ENCODE results near the gene ZBTB20. TPM values are rescaled to one million over a fixed set of nuclear protein-coding genes. Genes with fewer than 3 reads are reported as not detected.

Gene ZBTB20
- total RNA-seq, 1 donor from 2014 or later = 21.4 TPM

- no peaks in the 10 kb centered on the region for H3K27me3 ChIP-seq (ENCODE audit: insufficient read depth, low read length)
- Mint-ChIP-seq H3K4me1 (ENCODE audit: low read depth, unreplicated experiment) (peaks cover 46% of the 10 kb centered on the region), H3K9me3 (ENCODE audit: unreplicated experiment) (no peaks in the 10 kb centered on the region), H3K36me3 (ENCODE audit: low read depth, unreplicated experiment) (peaks cover 1% of the 10 kb centered on the region), H3K27ac (ENCODE audit: unreplicated experiment) (peak overlapping the region; percentile 59), H3K4me3 (ENCODE audit: unreplicated experiment) (no peak overlapping the region), H3K27me3 (ENCODE audit: low read depth, unreplicated experiment) (no peaks in the 10 kb centered on the region)
- TF ChIP-seq, protein P1, sequence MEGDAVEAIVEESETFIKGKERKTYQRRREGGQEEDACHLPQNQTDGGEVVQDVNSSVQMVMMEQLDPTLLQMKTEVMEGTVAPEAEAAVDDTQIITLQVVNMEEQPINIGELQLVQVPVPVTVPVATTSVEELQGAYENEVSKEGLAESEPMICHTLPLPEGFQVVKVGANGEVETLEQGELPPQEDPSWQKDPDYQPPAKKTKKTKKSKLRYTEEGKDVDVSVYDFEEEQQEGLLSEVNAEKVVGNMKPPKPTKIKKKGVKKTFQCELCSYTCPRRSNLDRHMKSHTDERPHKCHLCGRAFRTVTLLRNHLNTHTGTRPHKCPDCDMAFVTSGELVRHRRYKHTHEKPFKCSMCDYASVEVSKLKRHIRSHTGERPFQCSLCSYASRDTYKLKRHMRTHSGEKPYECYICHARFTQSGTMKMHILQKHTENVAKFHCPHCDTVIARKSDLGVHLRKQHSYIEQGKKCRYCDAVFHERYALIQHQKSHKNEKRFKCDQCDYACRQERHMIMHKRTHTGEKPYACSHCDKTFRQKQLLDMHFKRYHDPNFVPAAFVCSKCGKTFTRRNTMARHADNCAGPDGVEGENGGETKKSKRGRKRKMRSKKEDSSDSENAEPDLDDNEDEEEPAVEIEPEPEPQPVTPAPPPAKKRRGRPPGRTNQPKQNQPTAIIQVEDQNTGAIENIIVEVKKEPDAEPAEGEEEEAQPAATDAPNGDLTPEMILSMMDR (IDR thresholded peaks at IDR 0.05; ENCODE audit: insufficient read depth, low read depth, low read length) = no peak
- TF ChIP-seq EZH2 (IDR thresholded peaks at IDR 0.05; ENCODE audit: insufficient read depth, low read length) = no peak
- no peaks in the 10 kb centered on the region for H4K20me1 ChIP-seq (ENCODE audit: insufficient read depth, low read length)
- H3K9me3 ChIP-seq (ENCODE audit: insufficient read depth, low read depth, low read length) = no peaks in the 10 kb centered on the region
- H3K9ac ChIP-seq (ENCODE audit: low read length) = peak overlapping the region; percentile 17
- H3K79me2 ChIP-seq (ENCODE audit: insufficient read depth, low read length) = peaks cover 4% of the 10 kb centered on the region
- H3K27ac ChIP-seq (ENCODE audit: low read depth, low read length) = peak overlapping the region; percentile 37
- no peak overlapping the region for H2AFZ ChIP-seq (ENCODE audit: low read depth, low read length)
- H3K4me3 ChIP-seq (ENCODE audit: insufficient read depth, low read depth, low read length) = no peak overlapping the region
- FAIRE-seq (no peak), DNase-seq (ENCODE audit: low read depth) (peak; percentile 57)
- H3K4me1 ChIP-seq (ENCODE audit: insufficient read depth, low read length) = peaks cover 36% of the 10 kb centered on the region
- H3K36me3 ChIP-seq (ENCODE audit: insufficient read depth, low read length) = no peaks in the 10 kb centered on the region
- H3K4me2 ChIP-seq (ENCODE audit: low read length) = peak overlapping the region; percentile 38
Observed at GRCh38 chr3:114553949-114554593, 593.0 kb downstream of the ZBTB20 start.

DNA sequence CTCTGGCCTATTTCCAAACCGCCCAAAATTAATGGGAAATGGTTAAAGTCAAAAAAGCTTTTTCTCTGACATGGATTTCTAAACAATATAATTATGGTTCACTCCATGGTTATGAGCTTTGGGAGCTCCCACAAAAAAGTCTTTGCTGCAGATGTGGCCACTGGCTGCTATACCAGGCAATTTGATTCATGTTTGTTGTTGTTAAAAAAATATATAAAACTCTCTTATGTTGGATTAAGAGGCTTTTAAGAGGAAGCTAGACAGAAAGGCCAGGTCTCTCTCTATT is 594.6 kb downstream of the ZBTB20 start:
- no peak overlapping the region for H3K4me3 Mint-ChIP-seq (ENCODE audit: unreplicated experiment)
- Histone ChIP-seq H3K27me3 (ENCODE audit: insufficient read depth, low read length) (no peaks in the 10 kb centered on the region), H2AFZ (ENCODE audit: low read depth, low read length) (no peak overlapping the region), H3K4me2 (ENCODE audit: low read length) (peak overlapping the region; percentile 64), H3K36me3 (ENCODE audit: insufficient read depth, low read length) (no peaks in the 10 kb centered on the region), H3K9ac (ENCODE audit: low read length) (peak overlapping the region; percentile 45), H4K20me1 (ENCODE audit: insufficient read depth, low read length) (no peaks in the 10 kb centered on the region), H3K9me3 (ENCODE audit: insufficient read depth, low read depth, low read length) (no peaks in the 10 kb centered on the region), H3K4me1 (ENCODE audit: insufficient read depth, low read length) (peaks cover 29% of the 10 kb centered on the region), H3K4me3 (ENCODE audit: insufficient read depth, low read depth, low read length) (no peak overlapping the region), H3K27ac (ENCODE audit: low read depth, low read length) (peak overlapping the region; percentile 93), H3K79me2 (ENCODE audit: insufficient read depth, low read length) (peaks cover 3% of the 10 kb centered on the region)
- peaks cover 32% of the 10 kb centered on the region for H3K4me1 Mint-ChIP-seq (ENCODE audit: low read depth, unreplicated experiment)
- TF ChIP-seq, protein P1 (IDR thresholded peaks at IDR 0.05; ENCODE audit: insufficient read depth, low read depth, low read length) = no peak
- TF ChIP-seq EZH2 (IDR thresholded peaks at IDR 0.05; ENCODE audit: insufficient read depth, low read length) = no peak
- DNase-seq (ENCODE audit: low read depth) (no peak), FAIRE-seq (no peak)
- H3K27ac Mint-ChIP-seq (ENCODE audit: unreplicated experiment) = peak overlapping the region; percentile 97
- no peaks in the 10 kb centered on the region for H3K9me3 Mint-ChIP-seq (ENCODE audit: unreplicated experiment)
- peaks cover 1% of the 10 kb centered on the region for H3K36me3 Mint-ChIP-seq (ENCODE audit: low read depth, unreplicated experiment)
- H3K27me3 Mint-ChIP-seq (ENCODE audit: low read depth, unreplicated experiment) = no peaks in the 10 kb centered on the region

DNA sequence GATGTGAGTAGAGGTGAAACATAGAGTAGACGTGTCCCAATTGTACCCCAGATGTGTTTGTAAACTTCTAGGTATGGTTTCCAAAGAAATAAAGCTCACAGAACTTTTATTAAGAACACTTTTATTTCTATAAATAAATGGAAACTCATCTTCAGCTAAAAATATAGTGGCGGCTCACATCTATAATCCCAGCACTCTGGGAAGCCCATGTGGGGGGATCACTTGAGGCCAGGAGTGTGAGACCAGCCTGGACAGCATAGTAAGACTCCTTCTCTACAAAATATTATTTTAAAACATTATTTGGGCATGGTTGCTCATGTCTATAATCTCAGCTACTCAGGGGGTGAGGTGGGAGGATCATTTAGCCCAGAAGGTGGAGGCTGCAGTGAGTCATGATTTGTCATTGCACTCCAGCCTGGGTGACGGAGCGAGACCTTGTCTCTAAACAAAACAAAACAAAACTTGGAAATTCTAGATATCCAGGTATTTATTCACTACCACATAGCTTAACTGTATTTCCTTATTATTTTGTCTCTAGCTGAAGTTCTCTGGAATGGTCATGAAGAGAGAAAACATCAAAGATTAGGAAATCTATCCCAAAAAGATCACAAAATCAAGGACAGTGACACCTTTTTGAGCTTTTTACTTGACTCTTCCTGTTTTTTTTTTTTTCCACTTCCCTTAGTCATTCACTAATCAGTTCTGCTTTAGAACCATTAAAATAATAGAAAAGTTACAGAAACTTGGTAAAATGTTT is 595.1 kb downstream of the ZBTB20 start:
- peak overlapping the region; percentile 64 for H3K4me2 ChIP-seq (ENCODE audit: low read length)
- H3K4me3 ChIP-seq (ENCODE audit: insufficient read depth, low read depth, low read length) = no peak overlapping the region
- FAIRE-seq (peak; percentile 43), DNase-seq (ENCODE audit: low read depth) (peak; percentile 78)
- H3K4me1 ChIP-seq (ENCODE audit: insufficient read depth, low read length) = peaks cover 29% of the 10 kb centered on the region
- peak overlapping the region; percentile 45 for H3K9ac ChIP-seq (ENCODE audit: low read length)
- Mint-ChIP-seq H3K27me3 (ENCODE audit: low read depth, unreplicated experiment) (no peaks in the 10 kb centered on the region), H3K27ac (ENCODE audit: unreplicated experiment) (peak overlapping the region; percentile 97), H3K4me3 (ENCODE audit: unreplicated experiment) (no peak overlapping the region), H3K36me3 (ENCODE audit: low read depth, unreplicated experiment) (peaks cover 1% of the 10 kb centered on the region), H3K9me3 (ENCODE audit: unreplicated experiment) (no peaks in the 10 kb centered on the region), H3K4me1 (ENCODE audit: low read depth, unreplicated experiment) (peaks cover 30% of the 10 kb centered on the region)
- H3K27me3 ChIP-seq (ENCODE audit: insufficient read depth, low read length) = no peaks in the 10 kb centered on the region
- H3K79me2 ChIP-seq (ENCODE audit: insufficient read depth, low read length) = no peaks in the 10 kb centered on the region
- no peaks in the 10 kb centered on the region for H4K20me1 ChIP-seq (ENCODE audit: insufficient read depth, low read length)
- TF ChIP-seq EZH2 (IDR thresholded peaks at IDR 0.05; ENCODE audit: insufficient read depth, low read length) = no peak
- TF ChIP-seq, protein P1 (IDR thresholded peaks at IDR 0.05; ENCODE audit: insufficient read depth, low read depth, low read length) = no peak
- H3K36me3 ChIP-seq (ENCODE audit: insufficient read depth, low read length) = no peaks in the 10 kb centered on the region
- peak overlapping the region; percentile 93 for H3K27ac ChIP-seq (ENCODE audit: low read depth, low read length)
- no peaks in the 10 kb centered on the region for H3K9me3 ChIP-seq (ENCODE audit: insufficient read depth, low read depth, low read length)
- H2AFZ ChIP-seq (ENCODE audit: low read depth, low read length) = no peak overlapping the region
